Nephron progenitor cell (in vitro differentiated cells): Measurements from ENCODE around the gene KCNQ2.

ENCODE experiments used
- DNase-seq: peaks from one replicate; pipeline ENCODE4 v3.0.0; 2021
- H3K27ac Mint-ChIP-seq: 2 replicates; pipeline ENCODE4 v1.8.0; 2021; ENCODE audit warnings: mild to moderate bottlenecking, moderate library complexity, mixed read lengths
- H3K27me3 Mint-ChIP-seq: 2 replicates; pipeline ENCODE4 v1.8.0; 2021; ENCODE audit warnings: mild to moderate bottlenecking, low read depth, mixed read lengths; ENCODE audit not compliant: poor library complexity
- H3K36me3 Mint-ChIP-seq: 2 replicates; pipeline ENCODE4 v1.8.0; 2021; ENCODE audit warnings: low read depth, mixed read lengths
- H3K4me1 Mint-ChIP-seq: 2 replicates; pipeline ENCODE4 v1.8.0; 2021; ENCODE audit warnings: mixed read lengths
- H3K4me3 Mint-ChIP-seq: 2 replicates; pipeline ENCODE4 v1.8.0; 2021; ENCODE audit warnings: mild to moderate bottlenecking, moderate library complexity, mixed read lengths
- H3K9me3 Mint-ChIP-seq: 2 replicates; pipeline ENCODE4 v1.8.0; 2021; ENCODE audit warnings: mild to moderate bottlenecking, moderate library complexity, mixed read lengths
- CTCF ChIP-seq: fragments of 200-600 bp; sonication (generic); IDR thresholded peaks from 2 replicates; pipeline ENCODE4 v1.5.0; 2021; ENCODE audit warnings: antibody characterized with exemption

KCNQ2 gene

GRCh38 chr20:63356931-63357879, 115.2 kb downstream of the KCNQ2 start:
- H3K4me1 Mint-ChIP-seq, result peaks cover 11% of the 10 kb centered on the region
- H3K36me3 Mint-ChIP-seq, result no peaks in the 10 kb centered on the region

GRCh38 chr20:63356511-63356910, 115.9 kb downstream of the KCNQ2 start:
- no peak overlapping the region for H3K27ac Mint-ChIP-seq
- no peak for TF ChIP-seq CTCF
- H3K4me3 Mint-ChIP-seq, result no peak overlapping the region
- DNase-seq, result no peak
- H3K36me3 Mint-ChIP-seq, result no peaks in the 10 kb centered on the region
- no peaks in the 10 kb centered on the region for H3K9me3 Mint-ChIP-seq
- H3K4me1 Mint-ChIP-seq, result peaks cover 12% of the 10 kb centered on the region
- peaks cover 36% of the 10 kb centered on the region for H3K27me3 Mint-ChIP-seq

More at GRCh38 chr20:63356931-63357879, 115.2 kb downstream of the KCNQ2 start:
- Mint-ChIP-seq H3K4me3 (no peak overlapping the region), H3K9me3 (no peaks in the 10 kb centered on the region), H3K27ac (no peak overlapping the region), H3K27me3 (peaks cover 43% of the 10 kb centered on the region)
- no peak for DNase-seq
- no peak for TF ChIP-seq CTCF

- Mint-ChIP-seq H3K36me3 (no peaks in the 10 kb centered on the region), H3K4me1 (peaks cover 12% of the 10 kb centered on the region)
These were observed 116.6 kb downstream of the KCNQ2 start for GRCh38 chr20:63355781-63356295.

GRCh38 chr20:63354636-63355350, 117.7 kb downstream of the KCNQ2 start:
- Mint-ChIP-seq H3K27ac (no peak overlapping the region), H3K9me3 (peaks cover 4% of the 10 kb centered on the region), H3K4me1 (peaks cover 14% of the 10 kb centered on the region), H3K4me3 (no peak overlapping the region), H3K27me3 (peaks cover 29% of the 10 kb centered on the region), H3K36me3 (no peaks in the 10 kb centered on the region)
- no peak for DNase-seq
- no peak for TF ChIP-seq CTCF

More at GRCh38 chr20:63355781-63356295, 116.6 kb downstream of the KCNQ2 start:
- Mint-ChIP-seq H3K27ac (no peak overlapping the region), H3K4me3 (no peak overlapping the region), H3K27me3 (peaks cover 35% of the 10 kb centered on the region), H3K9me3 (no peaks in the 10 kb centered on the region)
- no peak for DNase-seq
- no peak for TF ChIP-seq CTCF

GRCh38 chr20:63352811-63353221, 119.6 kb downstream of the KCNQ2 start:
- no peaks in the 10 kb centered on the region for H3K36me3 Mint-ChIP-seq
- H3K4me1 Mint-ChIP-seq, result peaks cover 13% of the 10 kb centered on the region
- DNase-seq, result no peak
- no peak for TF ChIP-seq CTCF
- no peak overlapping the region for H3K27ac Mint-ChIP-seq
- peaks cover 4% of the 10 kb centered on the region for H3K9me3 Mint-ChIP-seq
- peaks cover 14% of the 10 kb centered on the region for H3K27me3 Mint-ChIP-seq
- no peak overlapping the region for H3K4me3 Mint-ChIP-seq
